Neuronal stem cell (in vitro differentiated cells): ENCODE data around the gene CDK5R1.

Source experiments
- DNase-seq: peaks from one replicate; pipeline ENCODE4 v3.0.0-alpha.2; 2013; ENCODE audit warnings: low spot score
- H2AFZ ChIP-seq: one replicate; pipeline ENCODE4 v1.6.1; 2013; ENCODE audit warnings: mild to moderate bottlenecking, low read length, inconsistent platforms
- H2AK5ac ChIP-seq: 2 replicates; pipeline ENCODE4 v1.6.1; 2013; ENCODE audit warnings: low read depth, mild to moderate bottlenecking, inconsistent platforms, low read length, moderate library complexity, mixed read lengths
- H2BK120ac ChIP-seq: 2 replicates; pipeline ENCODE4 v1.6.1; 2013; ENCODE audit warnings: low read depth, mild to moderate bottlenecking, inconsistent platforms, low read length, moderate library complexity, mixed read lengths
- H2BK12ac ChIP-seq: one replicate; pipeline ENCODE4 v1.6.1; 2013; ENCODE audit warnings: low read length, inconsistent platforms
- H2BK15ac ChIP-seq: 2 replicates; pipeline ENCODE4 v1.6.1; 2013; ENCODE audit warnings: mild to moderate bottlenecking, low read length, inconsistent platforms, mixed read lengths
- H2BK5ac ChIP-seq: one replicate; pipeline ENCODE4 v1.6.1; 2013; ENCODE audit warnings: inconsistent platforms, mild to moderate bottlenecking, low read length, moderate library complexity
- H3K14ac ChIP-seq: one replicate; pipeline ENCODE4 v1.6.1; 2013; ENCODE audit warnings: low read length, inconsistent platforms
- H3K18ac ChIP-seq: 2 replicates; pipeline ENCODE4 v1.6.1; 2013; ENCODE audit warnings: low read length, inconsistent platforms
- H3K23ac ChIP-seq: 2 replicates; pipeline ENCODE4 v1.6.1; 2013; ENCODE audit warnings: low read depth, mild to moderate bottlenecking, mixed read lengths, low read length, inconsistent platforms; ENCODE audit not compliant: poor library complexity
- H3K27ac ChIP-seq: replicated peaks from 3 replicates; pipeline ENCODE4 v1.5.1; 2013; ENCODE audit warnings: low read length, inconsistent platforms
- H3K27me3 ChIP-seq, 3 experiments: 2 replicates each; pipeline ENCODE4 v1.6.1; 2013; ENCODE audit warnings: low read length in 3 of 3, mild to moderate bottlenecking in 2 of 3, inconsistent platforms in 1 of 3, low read depth in 1 of 3, mixed read lengths in 1 of 3, moderate library complexity in 1 of 3; ENCODE audit not compliant: control insufficient read depth in 3 of 3, insufficient read depth in 3 of 3
- H3K36me3 ChIP-seq, 2 donors: replicated peaks in 1 of 2; 2 replicates each; pipeline ENCODE4 v1.6.1; 2013; ENCODE audit warnings: low read length in 2 of 2; ENCODE audit not compliant: control insufficient read depth in 2 of 2, insufficient read depth in 2 of 2
- H3K4ac ChIP-seq: 2 replicates; pipeline ENCODE4 v1.6.1; 2013; ENCODE audit warnings: inconsistent platforms, mild to moderate bottlenecking, low read length, moderate library complexity
- H3K4me1 ChIP-seq, 2 donors: 1 replicate in 1 of 2; 2 replicates in 1 of 2; pipeline ENCODE4 v1.6.1; 2013; ENCODE audit warnings: low read length in 2 of 2, low read depth in 1 of 2; ENCODE audit not compliant: control insufficient read depth in 2 of 2, insufficient read depth in 1 of 2
- H3K4me2 ChIP-seq: one replicate; pipeline ENCODE4 v1.6.1; 2013; ENCODE audit warnings: mild to moderate bottlenecking, low read length, inconsistent platforms; ENCODE audit not compliant: insufficient read depth, poor library complexity, severe bottlenecking
- H3K4me3 ChIP-seq, 2 donors: 2 replicates each; pipeline ENCODE4 v1.5.1; 2013; ENCODE audit warnings: low read length in 2 of 2, mild to moderate bottlenecking in 2 of 2, inconsistent platforms in 1 of 2, moderate library complexity in 1 of 2
- H3K79me1 ChIP-seq: one replicate; pipeline ENCODE4 v1.6.1; 2013; ENCODE audit warnings: low read depth, mild to moderate bottlenecking, inconsistent platforms, low read length, moderate library complexity
- H3K9ac ChIP-seq: one replicate; pipeline ENCODE4 v1.6.1; 2013; ENCODE audit warnings: mild to moderate bottlenecking, low read depth, low read length, inconsistent platforms; ENCODE audit not compliant: poor library complexity
- H3K9me3 ChIP-seq, 2 donors: replicated peaks in 1 of 2; 2 replicates each; pipeline versions ENCODE3 to v1.6.1; 2013; ENCODE audit warnings: low read length in 2 of 2, mild to moderate bottlenecking in 2 of 2, inconsistent platforms in 1 of 2, low read depth in 1 of 2, mixed read lengths in 1 of 2, moderate library complexity in 1 of 2; ENCODE audit not compliant: control insufficient read depth in 2 of 2, insufficient read depth in 1 of 2
- H4K8ac ChIP-seq: one replicate; pipeline ENCODE4 v1.6.1; 2013; ENCODE audit warnings: low read depth, mild to moderate bottlenecking, inconsistent platforms, low read length, moderate library complexity
- H4K91ac ChIP-seq: one replicate; pipeline ENCODE4 v1.6.1; 2013; ENCODE audit warnings: low read length, low read depth, mild to moderate bottlenecking, inconsistent platforms; ENCODE audit not compliant: poor library complexity
- WGBS, 2 donors: extraction: QIAGEN DNeasy Blood & Tissue Kit; methylation state at CpG; one replicate each; pipeline ENCODE4 v1.1.7; 2013; ENCODE audit warnings: missing lambda C conversion rate in 2 of 2, mixed read lengths in 1 of 2; ENCODE audit not compliant: insufficient read length in 2 of 2, insufficient replicate concordance in 1 of 2; ENCODE audit errors: extremely low coverage in 2 of 2; 5-methylcytosine and 5-hydroxymethylcytosine counted together

CDK5R1 gene

DNA sequence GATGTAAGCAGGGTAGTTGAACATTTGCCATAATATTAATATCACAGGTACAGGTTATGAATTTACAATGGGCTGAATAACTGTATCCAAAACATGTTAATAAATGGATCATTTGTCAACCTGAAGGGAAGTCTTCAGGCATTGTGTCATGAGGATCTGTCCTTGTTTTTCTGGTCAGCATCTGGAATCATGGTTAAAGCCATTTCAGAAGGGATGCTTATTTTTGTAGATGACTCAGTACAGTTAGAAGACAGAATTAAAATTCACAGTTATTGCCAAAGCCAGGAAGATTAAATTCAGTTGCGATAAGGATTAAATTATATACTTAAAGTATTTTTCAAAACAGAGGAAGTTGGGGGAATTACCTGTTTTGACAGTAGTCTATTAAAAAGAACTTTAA lies 34.5 kb upstream of the CDK5R1 start:
- no peak overlapping the region for H3K9ac ChIP-seq
- no peaks in the 10 kb centered on the region for H3K9me3 ChIP-seq
- no peak overlapping the region for H3K4ac ChIP-seq
- no peak overlapping the region for H4K91ac ChIP-seq
- no peak overlapping the region for H2BK15ac ChIP-seq
- no peak overlapping the region for H3K18ac ChIP-seq
- H3K27ac ChIP-seq, result no peak overlapping the region
- peaks cover 31 to 95% of the 10 kb centered on the region in 2 donors for H3K36me3 ChIP-seq
- H2AK5ac ChIP-seq, result no peak overlapping the region
- no peak overlapping the region for H3K4me2 ChIP-seq
- no peak overlapping the region for H2AFZ ChIP-seq
- no peak overlapping the region for H2BK120ac ChIP-seq
- DNase-seq, result no peak
- WGBS, 2 donors, result no CpG with 5 or more reads among the region's 1 CpG
- H3K79me1 ChIP-seq, result peaks cover 3% of the 10 kb centered on the region
- no peak overlapping the region for H3K23ac ChIP-seq
- H3K14ac ChIP-seq, result no peak overlapping the region
- H2BK5ac ChIP-seq, result no peak overlapping the region
- no peak overlapping the region for H4K8ac ChIP-seq
- H3K4me3 ChIP-seq, result no peak overlapping the region
- H3K27me3 ChIP-seq, result no peaks in the 10 kb centered on the region
- no peaks in the 10 kb centered on the region for H3K4me1 ChIP-seq
- no peak overlapping the region for H2BK12ac ChIP-seq

DNA sequence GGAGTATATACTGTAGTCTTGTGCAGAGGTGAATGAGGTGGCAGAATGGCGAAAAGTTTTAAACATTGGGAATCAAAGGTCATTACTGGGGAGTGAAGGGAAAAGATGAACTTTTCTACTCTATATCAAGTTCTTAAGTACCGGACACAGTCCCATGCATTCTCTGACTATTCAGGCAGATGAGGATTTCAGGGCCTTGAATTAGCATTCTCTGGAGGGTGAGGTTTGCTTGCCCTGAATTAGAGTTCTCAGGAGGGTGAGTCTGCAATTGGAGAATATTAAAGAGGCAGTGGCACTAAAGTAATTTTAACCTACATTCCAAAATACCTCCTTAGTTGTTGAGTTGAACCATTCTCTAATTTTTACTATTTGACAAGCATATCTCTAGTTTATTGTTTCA lies 33.4 kb upstream of the CDK5R1 start:
- Histone ChIP-seq H3K27ac (no peak overlapping the region), H3K4me3 (no peak overlapping the region), H3K4me1 (no peaks in the 10 kb centered on the region), H3K18ac (no peak overlapping the region), H3K4ac (no peak overlapping the region), H3K9ac (no peak overlapping the region), H2BK120ac (no peak overlapping the region), H2BK5ac (no peak overlapping the region), H2BK15ac (no peak overlapping the region), H3K9me3 (no peaks in the 10 kb centered on the region), H3K27me3 (no peaks in the 10 kb centered on the region), H3K4me2 (no peak overlapping the region), H3K23ac (no peak overlapping the region), H4K91ac (no peak overlapping the region), H2AK5ac (no peak overlapping the region), H3K79me1 (peaks cover 3% of the 10 kb centered on the region), H4K8ac (no peak overlapping the region), H3K36me3 (peaks cover 37 to 93% of the 10 kb centered on the region in 2 donors), H2BK12ac (no peak overlapping the region), H3K14ac (no peak overlapping the region), H2AFZ (no peak overlapping the region)
- DNase-seq, result no peak
- WGBS, 2 donors, result no CpG with 5 or more reads among the region's 2 CpGs

DNA sequence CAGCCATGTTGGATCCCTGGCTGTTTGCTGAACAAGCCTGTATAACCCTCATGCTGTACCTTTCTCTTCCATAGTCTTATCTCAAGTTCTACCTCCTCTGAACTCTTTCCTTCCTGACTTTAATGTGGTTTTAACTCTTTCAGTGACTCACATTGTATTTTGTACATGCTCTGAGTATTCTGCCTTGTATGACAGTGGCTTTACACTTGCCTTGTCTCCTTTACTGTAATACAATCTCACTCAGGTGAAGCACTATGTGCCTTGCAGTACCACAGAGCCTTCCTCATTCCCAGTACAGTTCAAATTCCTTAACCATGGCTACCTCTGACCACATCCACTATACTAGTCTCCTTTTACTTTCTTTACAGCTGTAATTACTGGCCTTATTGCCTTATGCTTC lies 28.4 kb upstream of the CDK5R1 start:
- Histone ChIP-seq H3K4me1 (no peaks in the 10 kb centered on the region), H2BK5ac (no peak overlapping the region), H3K4me3 (no peak overlapping the region), H2BK15ac (no peak overlapping the region), H3K27me3 (no peaks in the 10 kb centered on the region), H3K14ac (no peak overlapping the region), H3K36me3 (peaks cover 37 to 91% of the 10 kb centered on the region in 2 donors), H3K4ac (no peak overlapping the region), H3K23ac (no peak overlapping the region), H4K91ac (no peak overlapping the region), H2AK5ac (no peak overlapping the region), H2BK120ac (no peak overlapping the region), H3K18ac (no peak overlapping the region), H4K8ac (no peak overlapping the region), H3K27ac (no peak overlapping the region), H3K79me1 (no peaks in the 10 kb centered on the region), H3K4me2 (no peak overlapping the region), H2BK12ac (no peak overlapping the region), H3K9me3 (no peaks in the 10 kb centered on the region), H3K9ac (no peak overlapping the region), H2AFZ (no peak overlapping the region)
- no peak for DNase-seq

DNA sequence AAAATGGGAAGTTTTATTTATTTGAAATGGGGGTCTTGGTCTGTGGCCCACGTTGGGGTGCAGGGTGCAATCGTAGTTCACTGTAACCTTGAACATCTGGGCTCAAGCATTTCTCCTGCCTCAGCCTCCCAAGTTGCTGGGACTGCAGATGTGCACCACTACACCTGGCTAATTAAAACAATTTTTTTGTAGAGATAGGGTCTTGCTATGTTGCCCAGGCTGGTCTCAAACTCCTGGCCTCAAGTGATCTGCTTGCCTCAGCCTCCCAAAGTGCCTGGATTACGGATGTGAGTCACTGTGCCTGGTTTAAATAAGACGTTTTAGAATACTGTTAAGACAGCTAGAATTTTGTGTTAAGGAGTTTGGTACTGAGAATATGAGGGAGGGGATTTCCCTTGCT lies 26.7 kb upstream of the CDK5R1 start:
- Histone ChIP-seq H3K27me3 (no peaks in the 10 kb centered on the region), H3K4me3 (no peak overlapping the region), H3K27ac (no peak overlapping the region), H2BK5ac (no peak overlapping the region), H3K9me3 (no peaks in the 10 kb centered on the region), H3K36me3 (peaks cover 31 to 91% of the 10 kb centered on the region in 2 donors), H2BK12ac (no peak overlapping the region), H3K4ac (no peak overlapping the region), H2BK120ac (no peak overlapping the region), H2AFZ (no peak overlapping the region), H4K91ac (no peak overlapping the region), H2BK15ac (no peak overlapping the region), H3K23ac (no peak overlapping the region), H3K9ac (no peak overlapping the region), H3K4me1 (no peaks in the 10 kb centered on the region), H4K8ac (no peak overlapping the region), H3K79me1 (no peaks in the 10 kb centered on the region), H3K18ac (no peak overlapping the region), H3K14ac (no peak overlapping the region), H3K4me2 (no peak overlapping the region), H2AK5ac (no peak overlapping the region)
- no peak for DNase-seq
- no CpG with 5 or more reads among the region's 4 CpGs for WGBS, 2 donors
